Stimulated activated CD4-positive, alpha-beta T cell treated with anti-CD3 and anti-CD28 coated beads, Interleukin-12 subunit alpha, Interleukin-12 subunit beta, amount 100 ng/mL, for 24 hours (primary cell): Measurements from ENCODE around the gene EN2.

Experiments
- DNase-seq, 2 experiments: peaks; one replicate each; pipeline ENCODE4 v3.0.0-alpha.2; 2020; ENCODE audit warnings: low read depth in 2 of 2

The EN2 gene

GRCh38 chr7:155450970-155451801 lies 6.7 kb upstream of the EN2 start:
- DNase-seq = no peak

- no peak for DNase-seq
These were observed 6.1 kb upstream of the EN2 start for GRCh38 chr7:155451840-155452239.

DNA sequence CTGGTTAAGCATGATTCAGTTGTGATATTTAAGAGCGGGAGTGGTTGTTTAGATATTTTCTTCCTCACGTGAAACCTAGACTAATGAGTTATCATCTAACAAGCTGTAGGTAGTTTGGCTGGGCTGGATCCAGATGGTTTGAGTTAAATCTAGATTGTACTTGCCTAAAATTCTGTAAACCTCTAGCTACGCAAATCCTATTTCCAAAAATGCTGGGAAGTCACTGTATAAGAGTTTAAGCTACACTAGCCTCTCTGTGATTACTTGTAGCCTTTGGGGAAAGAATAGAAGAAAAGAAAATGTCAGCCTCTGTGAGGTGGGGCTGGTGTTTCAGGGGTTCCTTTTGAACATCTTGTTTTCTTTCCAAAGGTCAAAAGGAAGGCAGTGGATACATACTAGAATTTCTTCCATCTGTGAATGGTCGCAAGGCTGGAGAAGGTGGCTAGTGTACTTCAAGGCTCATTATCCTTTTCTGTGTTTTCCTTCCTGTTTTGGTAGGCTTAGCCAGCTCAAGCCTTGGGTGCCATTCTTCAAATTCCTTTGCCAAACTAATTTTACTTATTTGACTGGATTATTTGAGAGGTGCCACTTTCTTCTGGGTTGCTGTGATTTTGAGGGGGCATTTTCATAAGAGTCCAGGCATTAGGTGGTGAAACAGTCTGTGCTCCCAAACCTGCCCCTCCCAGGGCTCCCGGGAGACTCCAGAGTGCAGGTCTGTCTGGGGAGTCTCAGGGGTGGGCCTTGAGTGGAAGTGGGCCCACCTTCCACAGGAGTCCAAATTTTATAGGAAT lies 5.2 kb upstream of the EN2 start:
- DNase-seq = no peak

DNA sequence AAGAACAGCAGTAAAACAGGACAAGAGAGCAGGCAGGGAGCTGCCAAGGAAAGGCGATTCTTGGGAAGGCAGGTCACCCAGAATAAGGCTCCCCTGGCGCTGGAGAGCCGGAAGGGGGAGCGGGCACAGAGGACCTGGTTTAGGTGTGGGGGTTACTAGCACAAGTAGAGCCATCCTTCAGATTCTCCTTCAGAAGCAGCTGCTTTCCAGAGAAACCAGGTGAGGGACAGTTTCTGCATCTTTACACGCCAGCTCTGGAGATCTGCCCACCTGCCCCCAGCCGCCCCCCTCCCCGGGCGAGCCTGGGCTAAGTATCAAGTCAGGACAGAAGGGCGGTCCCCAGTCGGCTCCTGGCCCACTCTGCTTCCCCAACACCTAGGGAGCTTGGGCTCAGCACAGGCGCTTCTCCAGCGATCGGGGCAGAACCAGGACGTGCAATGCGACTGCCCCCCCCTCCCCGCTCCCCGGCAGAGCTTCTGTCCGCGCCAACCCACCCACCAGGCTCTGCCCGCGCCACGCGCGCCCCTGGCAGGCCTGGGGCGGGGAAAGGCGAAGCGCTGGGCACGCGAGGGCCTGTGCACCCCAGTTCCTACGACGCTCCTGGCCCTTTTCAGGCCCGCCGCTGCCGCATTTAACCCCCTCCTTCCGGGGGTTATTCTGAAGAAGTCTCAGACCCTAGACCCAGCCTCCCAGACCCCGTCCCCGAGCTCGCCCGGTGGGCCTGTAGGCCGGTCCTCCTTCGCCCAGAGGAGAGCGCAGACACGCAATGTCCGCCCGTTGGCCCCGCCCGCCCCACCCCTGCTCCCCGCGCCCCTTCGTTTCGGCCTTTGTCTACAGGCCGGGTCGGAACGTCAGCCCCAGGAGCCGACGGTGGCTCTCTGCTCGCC lies 4.4 kb upstream of the EN2 start:
- DNase-seq = no peak

DNA sequence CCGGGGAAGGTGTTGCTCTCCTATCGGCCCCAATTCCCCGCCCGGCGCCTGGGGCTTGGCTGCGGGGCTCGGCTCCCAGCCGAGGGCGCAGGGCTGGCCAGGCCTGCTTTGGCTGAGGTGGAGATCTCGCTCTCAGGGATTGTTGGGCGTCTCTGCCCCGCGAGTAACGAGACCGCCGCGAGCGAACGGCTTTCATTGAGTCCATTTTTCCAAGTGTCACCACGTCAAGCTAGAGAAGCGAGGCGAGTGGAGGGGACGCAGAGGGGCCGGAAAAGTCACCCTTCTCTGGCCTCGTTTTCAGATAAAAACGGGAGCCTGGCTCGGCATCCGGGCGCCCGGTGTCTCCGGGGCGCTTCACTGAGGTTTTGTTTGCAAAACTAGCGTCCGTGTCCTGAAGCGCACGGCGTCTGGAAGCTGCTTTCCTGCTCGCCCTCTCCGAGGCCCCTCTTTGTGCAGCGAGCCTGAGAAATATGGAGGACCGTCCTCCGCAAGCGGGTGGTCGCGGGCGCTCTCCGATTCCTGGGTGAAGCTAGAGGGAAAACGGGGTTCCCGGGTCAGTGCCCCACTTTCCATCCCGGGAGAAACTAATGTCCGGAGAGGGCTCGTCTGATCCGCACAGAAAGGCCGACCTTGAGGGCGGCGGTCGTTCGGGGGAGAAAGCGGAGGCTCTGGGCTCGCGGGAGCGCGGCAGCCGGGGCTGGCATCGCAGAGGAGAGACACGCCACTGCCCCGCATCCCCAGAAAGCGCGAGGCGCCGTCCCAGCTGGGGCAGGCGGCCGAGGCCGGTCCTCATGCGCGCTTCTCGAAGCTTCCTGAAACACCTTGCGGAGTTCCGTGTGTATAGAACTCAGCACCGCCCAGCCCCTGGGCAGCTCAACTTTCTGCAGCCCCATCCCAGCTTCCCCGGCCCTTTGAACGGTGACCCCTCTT lies 3.5 kb upstream of the EN2 start:
- DNase-seq = no peak

- no peak for DNase-seq
These were observed 2.7 kb upstream of the EN2 start for GRCh38 chr7:155455132-155455693.

GRCh38 chr7:155455776-155456737 lies 1.9 kb upstream of the EN2 start:
- DNase-seq = no peak

DNA sequence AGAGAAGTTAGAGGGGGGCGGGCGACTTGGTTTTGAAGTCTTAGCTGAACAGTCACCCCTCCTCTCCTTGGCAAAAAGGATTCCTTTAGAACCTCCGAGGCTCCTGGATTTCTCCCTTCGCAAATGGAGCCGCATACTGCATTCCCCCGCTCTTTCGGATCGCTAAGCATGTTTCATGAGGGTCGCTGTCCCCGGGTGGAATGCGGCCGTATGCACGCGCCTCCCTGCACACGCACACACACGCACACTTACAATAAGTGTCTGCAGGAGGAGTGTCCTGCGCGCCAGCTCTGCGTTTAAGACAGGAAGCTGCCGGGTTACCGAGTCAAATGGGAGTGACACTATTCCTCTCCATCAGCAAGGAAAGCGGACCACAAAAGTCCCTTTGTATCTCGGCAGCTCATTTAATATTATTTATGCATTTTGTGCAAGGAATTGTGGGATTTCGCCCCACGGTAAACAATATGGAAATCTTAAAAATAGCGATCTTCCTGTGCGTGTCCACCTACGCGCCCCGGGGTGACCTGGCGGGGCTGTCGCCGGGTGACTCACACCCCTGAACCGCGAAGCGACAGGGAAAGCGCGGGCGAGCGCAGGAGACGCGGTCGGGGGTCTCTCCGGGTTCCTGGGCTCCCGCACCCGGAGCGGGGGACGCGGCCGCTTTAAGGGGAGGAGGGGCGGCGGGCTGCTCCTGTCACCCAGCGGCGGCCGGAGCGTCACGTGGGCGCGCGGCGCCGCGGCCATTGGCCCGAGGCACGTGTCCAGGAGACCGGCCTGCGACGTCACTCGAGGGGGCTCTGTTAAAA lies 988 bp upstream of the EN2 start:
- no peak for DNase-seq

DNA sequence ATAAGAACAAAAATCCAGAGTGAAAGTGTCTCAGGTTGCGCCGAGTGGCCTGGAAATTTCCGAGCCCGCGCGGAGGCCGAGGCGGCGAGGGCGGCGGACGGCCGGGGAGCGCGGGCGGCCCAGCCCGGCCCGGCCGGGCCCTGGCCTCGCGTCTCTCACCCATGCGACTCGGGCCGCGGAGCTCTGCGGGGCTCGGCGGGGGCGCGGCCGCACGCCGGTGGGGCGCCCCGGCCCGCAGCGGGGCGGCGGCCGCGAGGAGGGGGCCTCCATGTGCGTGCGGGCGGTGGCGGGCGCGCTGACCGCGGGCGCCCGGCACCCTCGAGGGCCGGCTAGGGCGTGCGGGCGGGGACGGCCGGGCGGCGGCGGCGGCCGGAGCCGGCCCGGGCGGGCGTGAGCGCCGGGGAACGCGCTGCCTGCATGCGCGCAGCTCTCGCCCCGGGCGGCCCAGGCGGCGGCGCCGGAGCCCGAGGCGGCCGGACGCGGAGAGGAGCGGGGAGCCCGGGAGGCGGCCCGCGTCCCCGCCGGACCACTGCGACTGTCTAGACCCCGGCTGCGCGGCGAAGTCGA lies 302 bp upstream of the EN2 start:
- no peak for DNase-seq

DNA sequence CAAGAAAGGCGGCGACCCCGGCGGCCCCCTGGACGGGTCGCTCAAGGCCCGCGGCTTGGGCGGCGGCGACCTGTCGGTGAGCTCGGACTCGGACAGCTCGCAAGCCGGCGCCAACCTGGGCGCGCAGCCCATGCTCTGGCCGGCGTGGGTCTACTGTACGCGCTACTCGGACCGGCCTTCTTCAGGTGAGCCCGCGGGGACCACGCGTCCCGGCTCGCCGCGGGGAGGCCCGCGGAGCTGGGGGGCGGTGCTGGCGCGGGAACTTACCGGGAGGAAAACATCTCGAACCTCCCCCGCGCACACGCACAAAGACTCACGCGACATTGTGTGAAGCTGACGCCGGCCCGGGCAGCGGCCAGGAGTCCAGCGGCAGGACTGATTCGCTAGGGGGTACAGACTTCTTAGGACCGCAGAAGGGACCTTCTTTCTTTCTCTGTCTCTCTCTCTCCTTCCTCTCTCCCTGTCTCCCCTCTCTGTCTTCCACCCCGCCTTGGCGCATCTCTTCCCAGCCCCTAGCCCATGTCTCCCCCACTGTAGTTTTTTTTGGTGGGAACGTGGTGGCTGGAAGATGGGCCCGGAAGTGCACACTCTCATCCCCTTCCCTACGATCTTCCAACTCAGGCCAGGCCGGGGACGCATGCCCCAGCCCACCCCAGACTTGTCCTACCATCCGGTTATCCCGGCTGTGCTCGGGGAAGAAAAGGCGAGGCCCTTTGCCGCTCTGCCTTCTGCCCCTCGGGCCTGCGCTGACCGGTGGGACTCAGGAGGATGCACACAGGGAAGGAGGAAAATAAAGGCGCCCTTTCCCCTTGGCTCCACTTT lies 1.2 kb downstream of the EN2 start:
- DNase-seq = no peak

- DNase-seq = no peak
These were observed 2.0 kb downstream of the EN2 start for GRCh38 chr7:155459700-155460461.

- DNase-seq = no peak
These were observed 3.1 kb downstream of the EN2 start for GRCh38 chr7:155460926-155461613.

DNA sequence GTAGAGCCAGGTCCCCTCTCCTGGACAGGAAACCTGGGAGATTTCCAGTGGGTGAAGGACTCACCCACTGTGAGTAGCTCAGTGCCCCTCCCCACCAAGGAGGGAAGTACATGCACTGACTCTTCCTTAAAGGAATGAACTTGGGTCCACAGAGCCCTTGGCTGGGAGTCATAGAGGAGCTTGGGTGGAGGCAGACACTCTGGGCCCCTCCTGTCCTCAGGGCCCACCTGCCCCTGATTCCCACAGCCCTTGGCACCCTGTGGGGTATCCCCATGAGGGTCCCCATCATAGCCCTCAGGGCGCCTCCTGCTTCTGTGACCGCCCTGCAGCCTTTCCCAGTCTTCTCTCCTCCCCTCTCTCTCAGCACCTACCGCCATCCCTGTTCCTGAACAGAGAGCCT lies 3.7 kb downstream of the EN2 start:
- DNase-seq = no peak

DNA sequence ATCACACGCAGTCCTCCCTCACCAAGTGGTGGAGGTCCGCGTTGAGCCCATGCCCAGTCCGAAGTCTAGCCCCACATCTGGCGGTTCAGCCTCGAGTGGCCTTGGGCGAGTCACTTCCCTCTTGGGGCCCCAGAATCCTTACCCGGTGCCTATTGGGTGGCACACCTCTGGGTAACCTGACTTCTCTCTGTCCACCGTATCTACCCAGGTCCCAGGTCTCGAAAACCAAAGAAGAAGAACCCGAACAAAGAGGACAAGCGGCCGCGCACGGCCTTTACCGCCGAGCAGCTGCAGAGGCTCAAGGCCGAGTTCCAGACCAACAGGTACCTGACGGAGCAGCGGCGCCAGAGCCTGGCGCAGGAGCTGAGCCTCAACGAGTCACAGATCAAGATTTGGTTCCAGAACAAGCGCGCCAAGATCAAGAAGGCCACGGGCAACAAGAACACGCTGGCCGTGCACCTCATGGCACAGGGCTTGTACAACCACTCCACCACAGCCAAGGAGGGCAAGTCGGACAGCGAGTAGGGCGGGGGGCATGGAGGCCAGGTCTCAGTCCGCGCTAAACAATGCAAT lies 4.3 kb downstream of the EN2 start:
- DNase-seq = no peak

GRCh38 chr7:155463114-155463811 lies 5.3 kb downstream of the EN2 start:
- no peak for DNase-seq
